Measurements from ENCODE around the gene DNAH8.
"Not testable (repeated sequence)": the region's sequence is repeated elsewhere in the genome, so short reads cannot be mapped to it uniquely, and the experiment has no call there.

The DNAH8 gene

GRCh38 chr6:38794682-38795081, 79.6 kb downstream of the DNAH8 start:
- no peak for DNase-seq

- DNase-seq = no peak
Observed at GRCh38 chr6:38796006-38796405, 80.9 kb downstream of the DNAH8 start.

GRCh38 chr6:38796437-38796836, 81.3 kb downstream of the DNAH8 start:
- DNase-seq = not testable (repeated sequence)

DNA sequence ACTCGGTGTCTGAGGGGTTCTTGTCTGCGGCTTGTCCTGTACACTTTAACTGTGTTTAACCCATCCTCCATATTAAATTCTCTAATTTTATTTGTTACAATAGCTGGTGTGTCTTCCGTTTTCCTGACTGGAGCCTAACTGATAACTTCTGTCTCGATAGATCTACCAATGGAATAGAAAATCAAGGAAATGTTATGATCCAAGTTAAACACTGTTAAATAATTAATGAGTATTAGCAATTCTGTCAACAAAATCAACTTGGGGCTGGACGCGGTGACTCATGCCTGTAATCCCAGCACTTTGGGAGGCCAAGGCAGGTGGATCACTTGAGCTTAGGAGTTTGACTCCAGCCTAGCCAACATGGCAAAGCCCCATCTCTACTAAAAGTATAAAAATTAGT, 81.7 kb downstream of the DNAH8 start:
- no peak for DNase-seq

GRCh38 chr6:38797391-38797790, 82.3 kb downstream of the DNAH8 start:
- no peak for DNase-seq

GRCh38 chr6:38799529-38800184, 84.5 kb downstream of the DNAH8 start:
- no peak for DNase-seq

GRCh38 chr6:38801305-38801704, 86.2 kb downstream of the DNAH8 start:
- DNase-seq = no peak

GRCh38 chr6:38802497-38802896, 87.4 kb downstream of the DNAH8 start:
- no peak for DNase-seq

GRCh38 chr6:38803129-38803528, 88.0 kb downstream of the DNAH8 start:
- DNase-seq = no peak

DNA sequence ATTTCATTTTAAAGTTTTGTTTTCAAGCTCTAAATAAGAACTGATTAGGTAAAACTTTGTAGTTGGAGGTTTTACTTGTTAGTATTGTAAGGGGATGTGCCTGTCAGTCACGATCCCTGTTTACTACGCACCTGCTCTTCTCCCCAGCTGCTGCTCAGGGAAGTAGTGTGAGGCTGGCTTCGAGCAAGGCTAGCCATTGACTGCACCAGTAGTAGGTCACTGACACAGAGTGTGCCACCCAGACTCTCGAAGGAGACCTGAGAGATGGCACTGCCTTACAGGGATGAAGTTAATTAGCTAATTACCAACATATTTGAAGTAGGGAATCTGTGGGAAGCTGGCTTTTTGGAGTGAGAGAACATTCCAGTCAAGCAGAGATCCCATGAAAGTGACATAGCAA, 89.2 kb downstream of the DNAH8 start:
- DNase-seq = no peak

DNA sequence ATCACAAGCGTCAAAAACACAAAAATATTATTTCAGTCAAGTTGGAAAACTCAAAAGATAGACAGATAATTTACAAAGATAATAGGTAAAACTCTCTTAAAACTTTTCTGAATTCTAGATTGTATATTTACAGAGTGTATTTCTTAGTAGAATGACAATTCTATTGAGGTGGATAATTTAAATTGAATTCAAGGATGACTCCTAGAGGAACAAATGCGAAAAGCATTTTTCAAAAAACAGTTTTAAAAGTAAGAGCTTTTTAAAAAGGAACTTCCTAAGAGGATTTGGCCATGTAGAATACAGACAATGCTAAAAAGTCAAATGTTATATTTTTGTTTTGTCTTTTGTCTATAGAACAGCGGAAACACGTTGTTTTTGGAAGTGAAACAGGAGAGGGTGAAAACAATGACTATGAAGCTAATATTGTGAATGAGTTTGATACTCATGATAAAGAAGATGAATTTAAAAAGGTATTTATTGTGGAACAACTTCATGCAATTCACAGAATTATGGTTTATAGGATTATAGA, 90.1 kb downstream of the DNAH8 start:
- DNase-seq = no peak

DNA sequence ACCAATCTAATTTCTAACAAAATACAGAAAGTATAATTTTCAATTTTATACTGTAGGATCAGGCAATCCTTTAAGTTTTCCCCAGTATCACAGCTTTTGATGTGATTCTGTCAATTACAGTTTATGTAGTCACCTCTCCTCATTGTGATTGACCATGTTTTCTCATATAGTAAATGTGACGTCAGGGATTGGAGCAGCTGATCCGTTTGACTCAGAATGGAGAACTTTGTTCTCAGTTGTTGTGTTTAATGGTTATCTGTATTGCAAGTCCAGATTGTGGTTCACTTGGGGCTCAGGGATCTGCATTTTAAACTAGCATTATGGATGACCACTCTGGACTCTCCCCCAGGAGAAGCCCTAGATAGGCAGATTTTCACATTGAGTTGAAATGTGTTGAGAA, 90.6 kb downstream of the DNAH8 start:
- no peak for DNase-seq

DNA sequence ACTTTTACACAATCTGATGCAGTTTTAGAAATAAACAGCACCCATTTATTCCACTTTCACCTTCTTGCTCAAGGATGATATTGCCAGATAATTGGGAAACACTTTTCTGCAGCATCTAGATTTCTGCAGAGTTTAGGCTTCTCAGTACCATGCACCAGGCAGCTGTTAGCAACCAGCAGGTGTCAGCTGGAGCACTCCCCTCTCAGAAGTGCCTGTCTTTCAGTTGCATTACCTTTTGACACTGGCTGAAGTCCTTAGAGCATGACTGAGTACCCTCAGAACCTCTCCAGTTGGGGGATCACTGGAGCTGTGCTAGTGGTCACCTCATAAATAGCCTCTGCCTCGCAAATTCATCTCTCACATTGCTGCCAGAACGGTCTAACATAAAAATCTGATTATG, 91.2 kb downstream of the DNAH8 start:
- no peak for DNase-seq

- no peak for DNase-seq
Observed at GRCh38 chr6:38806833-38807232, 91.7 kb downstream of the DNAH8 start.

- DNase-seq = no peak
Observed at GRCh38 chr6:38808039-38808438, 92.9 kb downstream of the DNAH8 start.

GRCh38 chr6:38813041-38813823, 98.1 kb downstream of the DNAH8 start:
- no peak for DNase-seq

GRCh38 chr6:38814761-38815160, 99.7 kb downstream of the DNAH8 start:
- no peak for DNase-seq

GRCh38 chr6:38815250-38815649, 100.1 kb downstream of the DNAH8 start:
- no peak for DNase-seq

DNA sequence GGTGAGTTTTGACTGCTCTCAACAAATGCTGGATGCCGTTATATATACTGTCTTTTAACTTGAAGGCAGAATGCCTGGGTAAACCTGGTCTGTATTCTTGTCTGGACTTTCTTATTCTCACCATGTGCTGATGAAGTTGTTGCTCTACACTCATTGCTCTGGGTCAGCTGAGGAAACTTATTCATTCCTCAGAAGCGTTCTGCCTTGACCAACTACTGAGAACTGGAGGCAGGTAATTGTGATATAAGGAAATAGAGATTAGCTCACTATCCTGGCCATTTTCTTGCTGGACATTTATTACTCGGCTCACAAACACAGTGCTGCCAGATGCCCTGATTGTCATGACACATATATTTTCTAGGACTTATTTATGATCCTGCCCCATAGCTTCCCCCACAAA, 103.6 kb downstream of the DNAH8 start:
- no peak for DNase-seq

GRCh38 chr6:38822963-38823362, 107.9 kb downstream of the DNAH8 start:
- no peak for DNase-seq

DNA sequence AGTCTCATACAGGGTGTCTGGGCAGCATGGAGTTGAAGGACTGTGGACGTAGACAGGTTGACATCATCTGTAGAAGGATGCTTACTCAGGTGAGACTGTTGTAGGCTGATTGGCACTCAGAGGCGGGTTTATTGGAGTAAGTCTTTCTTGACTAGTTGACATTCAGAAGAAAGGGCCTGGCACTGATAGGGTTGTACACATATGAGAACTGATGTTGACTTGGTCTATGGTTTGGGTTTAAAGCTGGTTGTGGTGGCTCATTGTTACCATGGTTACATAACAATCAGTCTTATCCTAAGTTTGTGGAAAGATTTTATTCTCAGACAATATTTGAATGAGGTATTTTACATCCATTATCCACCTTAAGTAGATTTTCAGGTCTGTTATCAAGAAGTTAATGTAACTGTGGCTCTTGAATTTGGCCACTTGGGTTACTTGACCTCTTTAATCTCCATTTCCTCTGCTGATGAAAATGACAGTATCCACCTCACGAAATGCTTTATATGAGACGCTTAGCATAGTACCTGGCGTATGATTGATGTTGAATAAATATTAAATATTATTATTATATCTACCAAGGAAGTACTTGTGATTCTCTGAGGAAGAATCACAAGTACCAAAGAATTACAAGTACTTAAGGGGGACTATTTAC, 109.3 kb downstream of the DNAH8 start:
- DNase-seq = no peak

GRCh38 chr6:38827024-38827423, 111.9 kb downstream of the DNAH8 start:
- no peak for DNase-seq

Data from anterior cingulate cortex (tissue), 58 donors.